SIG-M5 treated with dmso at 0.1 percent for 504 hours (cell line): ENCODE data around the gene ESYT2.

Experiments
- DNase-seq: peaks from one replicate; lab custom pipeline; 2025; ENCODE audit not compliant: unreplicated experiment; lab: John Stamatoyannopoulos, UW

ESYT2 gene

DNA sequence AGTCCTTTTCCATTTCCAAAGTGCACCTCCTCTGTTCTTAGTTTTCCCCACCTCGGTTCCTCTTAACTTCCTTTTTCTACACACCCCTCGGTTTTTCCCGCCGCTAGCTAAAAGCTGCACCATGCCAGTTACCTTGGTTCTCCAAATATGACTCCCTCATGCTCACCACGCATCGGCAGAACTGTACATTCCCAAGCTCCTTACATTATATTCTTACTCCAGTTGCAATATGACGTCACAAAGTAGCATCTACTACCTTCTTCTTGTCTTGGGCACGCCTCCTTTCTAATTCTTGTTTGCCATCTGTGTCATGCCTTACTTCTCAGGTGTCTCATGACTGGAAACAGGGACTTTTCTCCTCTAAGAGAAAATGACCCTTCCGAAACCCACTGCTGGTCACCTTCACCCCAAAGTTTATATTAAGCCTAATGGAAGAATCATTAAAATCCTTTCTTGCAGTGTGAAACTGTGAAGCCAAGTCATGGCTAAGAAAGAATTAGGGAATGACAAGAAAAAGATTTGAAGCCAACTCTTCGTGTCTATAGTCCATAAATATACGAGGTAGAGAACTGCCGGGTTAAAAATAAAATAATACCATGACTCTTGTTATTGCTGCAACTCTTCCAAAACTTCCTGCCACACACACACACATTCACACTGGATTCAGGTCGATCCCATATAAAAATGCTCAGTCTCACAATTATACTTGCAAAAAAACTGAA lies 1.7 kb downstream of the ESYT2 start:
- peak; percentile 74 for DNase-seq

DNA sequence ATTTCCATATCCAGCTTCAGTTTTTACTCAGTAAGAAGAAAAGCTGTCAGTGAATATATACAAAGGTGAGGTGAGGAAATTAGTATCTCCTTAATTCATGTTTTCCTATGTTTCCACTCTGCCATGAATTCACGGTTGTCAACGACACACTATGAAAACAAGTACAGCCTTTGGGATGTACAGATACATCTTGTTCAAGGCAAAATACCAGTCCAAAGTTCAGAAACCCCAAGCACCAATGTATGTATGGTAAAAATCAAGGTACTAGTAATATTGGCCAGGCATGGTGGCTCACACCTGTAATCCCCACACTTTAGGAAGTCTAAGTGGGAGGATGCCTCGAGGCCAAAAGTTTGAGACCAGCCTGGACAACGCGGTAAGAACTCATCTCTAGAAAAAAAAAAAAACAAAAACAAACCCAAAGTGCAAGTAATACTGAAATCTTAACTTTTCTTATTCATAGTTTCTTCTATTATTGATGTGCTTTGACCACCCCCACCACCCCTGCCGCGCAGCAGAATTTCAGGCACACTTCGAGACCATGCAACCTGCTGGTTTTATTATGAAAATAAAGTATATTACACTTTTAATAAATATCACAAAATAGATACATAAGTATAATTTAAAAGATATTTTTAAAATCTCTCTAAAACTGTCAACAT lies 3.5 kb downstream of the ESYT2 start:
- DNase-seq = no peak

DNA sequence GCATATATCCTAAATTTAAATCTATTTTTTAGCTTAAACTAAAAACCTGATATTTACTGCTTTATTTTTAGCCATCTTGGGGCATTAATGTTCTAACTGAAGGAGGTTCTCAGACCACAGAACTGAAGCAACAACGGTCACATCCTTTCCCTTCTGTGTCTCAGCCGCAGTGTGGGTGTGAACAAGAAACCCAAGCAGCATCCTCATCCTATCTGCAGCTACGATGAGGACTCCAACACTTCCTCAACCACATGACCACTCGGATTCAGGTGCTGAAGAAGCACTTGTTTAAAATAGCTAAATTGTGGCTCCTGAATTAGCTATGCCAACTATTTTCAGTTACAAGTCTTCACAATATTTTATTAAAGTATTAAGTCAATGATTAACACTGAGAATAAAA lies 5.3 kb downstream of the ESYT2 start:
- peak; percentile 92 for DNase-seq

DNA sequence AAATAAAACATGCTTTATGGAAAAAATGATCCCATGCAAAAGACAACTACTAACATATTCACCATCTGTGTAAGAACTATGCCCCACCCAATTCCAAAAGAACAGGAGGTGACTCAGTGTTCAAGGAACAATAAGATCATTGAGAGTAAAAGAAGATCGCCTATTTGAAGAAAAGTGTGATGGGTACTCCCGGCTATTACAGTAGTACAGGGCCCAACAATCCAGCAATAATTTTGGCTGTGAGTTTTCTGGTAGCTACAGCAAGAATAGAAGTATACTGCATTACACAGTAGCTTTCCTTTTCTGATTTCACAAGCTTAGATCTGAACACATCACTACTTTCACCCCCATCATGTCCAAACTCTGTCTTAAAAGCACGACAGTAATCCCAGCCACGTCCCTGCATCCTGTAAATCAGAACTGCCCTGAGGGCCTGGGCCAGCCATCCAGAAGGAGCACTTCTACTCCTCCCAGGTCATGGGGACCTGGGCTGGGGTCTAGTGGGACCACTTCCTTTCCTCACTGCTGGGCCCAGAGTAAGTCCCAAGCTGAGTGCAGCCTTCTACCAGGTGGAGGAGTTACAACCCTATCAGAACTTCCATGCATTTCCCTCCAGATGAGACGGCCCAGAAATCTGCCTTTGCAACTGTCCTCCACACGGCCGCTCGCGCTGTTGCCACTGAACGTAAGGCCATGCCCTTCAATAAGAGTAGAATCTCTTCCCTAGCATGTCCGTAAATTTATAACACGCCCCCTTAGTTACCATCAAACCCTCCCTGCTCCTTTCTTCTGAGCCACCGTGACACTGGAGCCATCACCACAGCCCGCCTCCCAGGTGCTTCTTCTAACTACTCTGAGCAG lies 7.9 kb downstream of the ESYT2 start:
- peak; percentile 74 for DNase-seq

DNA sequence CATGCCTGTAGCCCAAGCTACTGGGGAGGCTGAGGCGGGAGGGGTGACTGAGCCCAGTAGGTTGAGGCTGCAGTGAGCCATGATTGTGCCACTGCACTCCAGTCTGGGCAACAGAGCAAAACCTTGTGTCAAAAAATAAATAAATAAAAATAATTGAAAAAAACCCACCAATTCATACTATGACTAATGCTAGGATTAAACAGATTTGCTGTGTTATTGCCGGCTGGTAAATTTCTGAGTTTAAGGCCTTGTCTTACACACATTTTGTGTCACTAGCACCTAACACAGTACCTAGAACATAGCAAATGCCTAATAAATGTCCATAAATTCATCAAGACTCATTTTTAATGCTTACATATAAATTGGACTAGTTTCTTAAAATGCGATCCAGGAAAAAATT lies 8.7 kb downstream of the ESYT2 start:
- no peak for DNase-seq

DNA sequence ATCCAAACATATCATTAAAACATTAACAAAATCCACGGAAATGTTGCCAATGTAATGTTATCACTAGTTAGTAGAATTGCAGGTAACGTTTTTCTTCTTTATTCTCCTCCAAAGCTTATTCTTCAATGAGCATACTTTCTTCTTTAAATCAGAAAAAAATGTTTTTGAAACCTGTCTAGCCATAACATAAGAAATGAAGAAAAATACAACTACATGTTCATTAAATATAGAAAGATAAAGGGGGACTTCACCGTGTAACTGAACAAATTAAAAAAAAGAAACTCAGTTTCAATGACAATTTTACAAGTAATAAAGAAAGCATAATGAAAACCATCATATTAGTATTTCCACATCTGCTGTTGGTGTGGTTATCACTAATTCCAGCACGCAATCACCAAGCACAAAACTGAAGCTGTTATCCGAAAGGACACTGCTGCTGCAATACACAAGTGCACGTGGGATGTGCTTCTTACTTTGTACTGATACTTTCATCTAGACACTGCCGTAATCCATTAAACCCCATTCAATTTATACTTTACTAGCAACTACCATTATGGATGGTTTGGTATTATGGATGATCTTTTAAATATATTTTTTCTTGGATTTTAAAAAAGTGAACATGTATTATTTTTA lies 9.6 kb downstream of the ESYT2 start:
- peak; percentile 63 for DNase-seq

DNA sequence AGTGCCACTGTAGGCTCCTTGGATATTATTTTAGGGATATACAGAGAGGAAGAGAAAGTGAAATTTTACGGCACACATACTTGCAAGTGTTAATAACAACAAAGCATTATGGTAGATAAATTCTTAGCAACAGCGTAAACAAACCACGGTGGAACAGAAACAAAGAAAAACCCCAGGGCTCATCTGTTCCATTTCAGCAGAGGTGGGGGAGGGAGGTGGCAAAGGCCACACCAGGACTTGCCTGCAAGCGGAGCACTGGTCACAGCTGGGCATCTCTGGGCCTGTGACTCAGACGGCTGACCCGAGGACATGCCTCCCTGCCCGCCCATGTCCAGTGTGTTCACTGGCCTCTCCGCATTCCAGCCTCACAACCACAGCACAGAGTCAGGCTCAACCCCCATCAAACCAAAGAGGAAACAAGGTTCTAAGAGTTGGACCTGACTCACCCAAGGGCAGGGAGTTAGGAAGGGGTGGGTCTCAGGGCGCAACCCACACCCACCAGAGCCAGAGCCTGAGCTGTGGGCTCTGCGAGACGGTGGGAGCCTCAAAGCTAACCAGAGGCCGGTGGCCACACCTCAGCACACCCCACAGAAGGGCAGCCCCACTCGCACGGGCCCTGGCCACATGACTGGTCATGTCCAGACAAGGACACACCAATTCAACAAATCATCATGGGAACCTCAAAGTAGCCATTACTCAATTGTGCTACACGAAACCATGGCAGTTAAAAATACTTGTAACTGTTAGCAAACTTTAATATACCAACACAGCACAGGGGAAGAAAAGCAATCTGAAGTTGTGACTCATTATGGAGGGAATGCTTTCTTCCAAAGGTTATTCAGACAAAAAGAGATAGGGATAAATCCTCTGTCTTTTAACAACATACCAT lies 10.7 kb downstream of the ESYT2 start:
- DNase-seq = peak; percentile 92

DNA sequence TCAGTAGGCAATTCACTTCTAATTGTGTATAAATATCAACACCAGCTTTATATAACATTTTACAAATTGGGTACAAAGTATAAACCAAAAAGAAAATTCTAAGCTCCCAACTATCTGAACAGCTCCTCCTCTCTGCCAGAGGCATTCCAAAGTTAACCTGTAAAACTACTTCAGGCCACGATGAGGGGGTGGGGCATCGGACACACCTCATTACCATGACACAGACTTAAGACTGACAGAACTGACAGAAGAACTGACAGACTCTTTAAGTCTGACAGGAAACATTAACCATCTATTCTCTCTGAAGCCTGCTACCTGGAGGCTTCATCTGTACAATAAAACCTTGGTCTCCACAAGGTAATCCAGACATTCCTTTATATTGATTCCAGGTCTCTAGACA lies 12.3 kb downstream of the ESYT2 start:
- peak; percentile 25 for DNase-seq

DNA sequence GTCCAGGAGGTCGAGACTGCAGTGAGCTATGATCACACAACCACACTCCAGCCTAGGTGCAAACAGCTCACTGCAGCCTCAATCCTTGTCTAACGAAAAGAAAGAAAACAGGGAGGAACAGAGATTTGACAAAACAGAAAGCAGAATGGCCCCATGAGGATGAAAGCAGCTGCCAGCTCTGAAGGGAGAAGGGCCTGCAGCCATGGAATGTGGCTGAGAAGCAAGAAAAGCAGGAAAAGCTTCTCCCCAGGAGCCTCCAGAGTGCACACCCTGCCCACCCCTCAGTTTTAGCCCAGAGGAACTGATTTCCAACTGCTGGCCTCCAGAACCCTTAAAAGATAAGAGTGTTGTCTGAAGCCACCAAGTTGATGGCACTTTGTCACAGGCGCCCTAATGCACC lies 13.0 kb downstream of the ESYT2 start:
- no peak for DNase-seq

DNA sequence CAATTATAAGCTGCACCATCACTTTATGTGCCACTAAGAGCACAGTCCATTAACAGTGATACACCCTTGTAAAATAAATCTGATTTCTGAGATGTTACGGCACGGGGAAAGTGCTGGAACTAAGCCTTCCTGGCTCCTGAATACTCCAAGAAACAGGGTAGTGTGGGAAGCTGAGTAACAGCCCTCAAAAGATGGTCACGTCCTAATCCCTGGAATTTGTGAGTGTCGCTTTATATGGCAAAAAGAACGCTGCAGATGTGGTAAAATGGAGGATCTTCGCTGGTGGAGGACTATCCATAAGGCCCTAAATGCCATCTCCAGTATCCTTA lies 13.5 kb downstream of the ESYT2 start:
- DNase-seq = no peak

DNA sequence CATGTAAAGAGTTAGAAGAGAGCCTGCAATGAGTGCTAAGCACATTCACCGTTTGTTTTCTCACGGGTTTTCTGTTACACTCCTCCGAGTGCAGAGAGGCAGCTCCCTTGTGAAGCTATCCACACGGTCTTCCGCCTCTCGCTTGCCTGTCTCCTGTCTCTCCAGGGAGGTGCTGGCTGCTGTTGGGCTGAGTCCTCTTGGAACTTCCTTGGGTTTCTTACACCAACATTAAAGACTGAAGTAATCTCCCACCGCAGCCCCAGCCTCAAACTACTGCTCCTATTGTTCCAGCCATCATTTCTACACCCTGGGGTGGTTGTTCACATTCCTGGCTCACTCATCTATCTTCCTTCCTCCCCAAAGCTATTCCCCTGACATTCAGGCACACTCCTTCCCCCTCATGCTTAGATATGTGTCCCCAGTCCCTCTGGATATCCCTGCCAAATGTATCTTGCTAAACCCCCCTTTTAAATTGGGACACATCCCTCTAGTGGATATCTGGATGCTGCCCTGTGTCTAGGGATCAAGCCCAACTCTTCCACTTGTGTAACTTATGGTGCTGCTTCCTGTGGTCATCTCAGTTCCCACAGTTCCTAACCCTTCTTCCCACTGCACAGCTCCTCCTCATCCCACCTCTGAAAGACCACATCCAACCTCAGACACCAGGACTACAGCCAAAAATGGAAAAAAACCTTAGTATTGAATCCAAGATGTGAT lies 14.1 kb downstream of the ESYT2 start:
- no peak for DNase-seq

DNA sequence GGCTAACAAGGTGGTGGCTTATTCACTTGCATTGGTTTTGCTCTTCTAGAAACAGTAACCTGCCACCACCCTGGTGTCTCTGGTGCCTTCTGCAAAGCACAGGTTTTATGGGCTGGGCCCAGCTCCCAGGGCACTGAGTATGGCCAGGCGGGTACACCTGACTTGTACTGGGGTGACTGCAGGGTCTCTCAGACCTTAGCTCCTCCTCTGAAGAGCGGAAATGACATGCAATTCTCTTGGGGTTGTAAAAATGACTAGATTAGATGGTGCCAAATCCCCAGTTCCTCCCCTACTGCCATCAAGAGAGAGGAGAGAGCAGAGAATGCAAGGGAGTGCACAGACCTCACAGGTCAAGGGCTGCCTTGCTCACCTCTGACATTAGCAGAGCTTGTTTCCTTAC lies 14.7 kb downstream of the ESYT2 start:
- DNase-seq = no peak

DNA sequence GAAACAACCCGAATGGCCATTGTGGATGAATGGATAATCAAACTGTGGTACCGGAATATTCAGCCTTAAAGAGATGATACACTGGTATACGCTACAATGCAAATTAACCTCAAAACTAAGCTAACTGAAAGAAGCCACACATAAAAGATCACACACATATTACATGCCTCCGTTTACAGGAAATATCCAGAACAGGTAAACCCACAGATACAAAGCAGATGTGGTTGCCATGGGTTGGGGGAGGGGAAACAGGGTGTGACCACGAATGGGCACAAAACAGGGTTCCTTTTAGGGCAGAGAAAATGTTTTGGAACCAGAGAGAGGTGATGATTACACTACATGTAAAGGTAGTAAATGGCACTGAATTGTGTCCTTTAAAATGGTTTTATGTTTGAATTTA lies 16.6 kb downstream of the ESYT2 start:
- no peak for DNase-seq

DNA sequence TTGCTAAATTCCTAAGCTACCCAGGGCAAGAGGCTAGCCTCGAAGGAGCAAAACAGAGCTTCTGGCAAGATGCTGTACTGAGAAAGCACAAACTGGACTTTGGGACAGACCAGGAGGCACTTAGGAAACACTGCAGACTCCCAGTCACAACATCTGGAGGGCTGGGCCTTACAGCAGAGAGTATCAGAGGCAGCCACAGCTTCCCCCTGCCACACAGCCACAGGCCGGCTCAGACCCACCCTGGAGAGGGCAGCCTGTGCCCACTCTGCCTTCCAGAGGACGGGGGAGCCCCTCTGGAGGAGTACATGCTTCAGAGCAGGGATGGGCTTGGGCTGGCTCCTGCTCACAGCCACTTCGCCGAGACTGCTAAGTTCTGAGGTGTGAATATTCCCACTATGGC lies 17.4 kb downstream of the ESYT2 start:
- DNase-seq = no peak

DNA sequence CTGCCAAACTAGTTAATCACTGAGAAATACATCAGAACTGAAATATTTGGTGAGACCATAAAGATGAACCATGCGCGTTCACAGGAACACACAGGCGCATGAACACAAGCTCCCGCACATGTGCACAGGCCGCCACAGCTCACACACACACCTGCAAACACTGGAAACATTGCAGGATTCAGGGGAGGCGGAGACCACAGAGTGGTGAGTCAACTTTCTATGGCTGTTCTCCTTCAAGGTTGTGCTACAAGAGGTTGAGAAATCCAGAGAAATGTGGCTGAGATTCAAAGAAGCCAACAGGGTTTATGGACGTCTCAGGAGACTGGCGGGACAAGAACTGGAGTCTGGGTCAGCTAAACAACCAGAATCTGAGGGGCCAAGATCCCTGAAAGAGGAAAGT lies 17.8 kb downstream of the ESYT2 start:
- peak; percentile 44 for DNase-seq

DNA sequence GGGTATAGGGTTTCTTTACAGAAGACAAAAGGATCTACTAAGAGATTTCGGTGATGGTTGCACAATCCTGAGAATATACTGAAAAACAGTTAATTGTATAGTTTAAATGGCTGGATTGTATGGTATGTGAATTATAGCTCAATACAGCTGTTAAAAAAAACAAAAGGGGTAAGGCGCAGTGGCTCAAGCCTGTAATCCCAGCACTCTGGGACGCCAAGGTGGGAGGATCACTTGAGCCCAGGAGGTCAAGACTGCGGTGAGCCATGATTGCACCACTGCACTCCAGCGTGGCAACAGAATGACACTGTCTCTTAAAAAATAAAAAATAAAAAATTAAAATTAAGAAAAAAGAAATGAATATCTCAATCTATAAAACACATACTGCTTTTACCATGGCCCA lies 18.5 kb downstream of the ESYT2 start:
- DNase-seq = no peak

DNA sequence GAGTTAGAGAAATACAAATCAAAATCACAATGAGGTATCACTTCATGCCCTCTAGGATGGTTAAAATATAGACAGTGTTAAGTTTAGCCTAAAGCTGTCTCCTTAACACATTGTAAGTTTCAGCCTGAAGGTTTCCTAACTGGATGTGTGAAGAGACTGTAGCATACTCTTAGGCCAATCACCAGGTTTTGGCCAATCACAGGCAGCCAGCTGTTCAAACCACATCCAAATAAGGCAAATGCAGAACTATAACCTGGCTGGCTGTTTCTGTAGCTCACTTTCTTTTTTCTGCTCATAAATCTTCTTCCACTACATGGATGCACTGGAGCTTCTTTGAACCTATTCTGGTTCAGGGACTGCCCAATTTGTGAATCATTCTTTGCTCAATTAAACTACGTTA lies 19.7 kb downstream of the ESYT2 start:
- DNase-seq = peak; percentile 65

DNA sequence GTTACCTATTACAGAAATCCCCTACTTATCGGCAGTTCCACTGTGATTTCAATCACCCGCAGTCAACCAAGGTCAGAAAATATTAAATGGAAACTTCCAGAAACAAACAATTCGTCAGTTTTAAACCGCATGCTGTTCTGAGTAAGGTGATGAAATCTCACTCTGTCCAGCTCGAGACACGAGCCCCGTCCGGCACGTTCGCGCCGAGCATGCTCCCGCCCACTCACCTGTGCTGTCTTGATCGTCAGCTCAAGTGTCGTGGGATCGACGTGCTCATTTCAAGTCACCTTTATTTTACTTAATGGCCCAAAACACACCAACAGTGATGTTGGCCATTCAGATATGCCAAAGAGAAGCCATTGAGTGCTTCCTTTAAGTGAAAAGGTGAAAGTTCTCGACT lies 21.2 kb downstream of the ESYT2 start:
- DNase-seq = no peak

DNA sequence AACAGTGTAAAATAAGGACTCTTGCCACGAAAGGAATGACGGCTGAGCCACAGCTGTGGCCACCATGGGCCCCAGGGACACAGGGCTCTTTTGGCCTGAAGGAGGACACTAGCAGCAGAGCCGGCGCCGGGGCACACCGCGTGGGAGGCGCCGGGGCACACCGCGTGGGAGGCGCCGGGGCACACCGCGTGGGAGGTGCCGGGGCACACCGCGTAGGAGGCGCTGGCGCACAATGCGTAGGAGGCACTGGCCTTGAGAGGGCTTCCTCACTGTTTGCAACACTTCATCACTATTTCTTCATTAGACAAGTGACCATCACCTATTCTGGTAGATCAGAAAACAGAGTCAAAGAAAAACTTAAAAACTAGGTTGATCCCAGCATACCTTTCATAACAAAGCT lies 23.4 kb downstream of the ESYT2 start:
- no peak for DNase-seq

DNA sequence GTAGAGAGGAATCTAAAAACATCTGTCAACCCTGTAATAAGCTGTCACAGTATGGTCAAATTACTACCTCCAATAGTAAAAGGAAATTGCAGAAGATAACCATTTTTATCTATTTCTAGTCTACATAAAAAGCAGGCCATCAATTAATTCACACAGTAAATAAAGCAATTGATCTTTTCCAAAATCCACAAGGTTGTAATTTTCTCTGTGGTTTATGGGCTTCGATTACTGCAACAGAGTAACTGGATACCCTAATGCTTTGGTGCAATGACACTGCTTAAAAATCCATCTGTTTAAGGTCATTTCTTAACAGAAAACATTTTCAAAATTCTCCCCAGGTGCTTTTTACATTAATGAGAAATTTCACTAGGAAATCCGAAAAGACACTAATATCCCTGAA lies 23.9 kb downstream of the ESYT2 start:
- no peak for DNase-seq
